CD14-positive monocyte (primary cell): ENCODE results near the gene SLFN12L. TPM values are rescaled to one million over a fixed set of nuclear protein-coding genes. Genes with fewer than 3 reads are reported as not detected.

Experiments used
- DNase-seq, 3 donors: peaks; one replicate each; pipeline ENCODE4 v3.0.0-alpha.2; 2011 to 2022
- H2AFZ ChIP-seq: 2 replicates; pipeline ENCODE4 v1.6.0; 2012; ENCODE audit warnings: mild to moderate bottlenecking, low read depth, low read length, inconsistent platforms; ENCODE audit not compliant: insufficient read depth, poor library complexity, severe bottlenecking
- H3K27ac ChIP-seq, 2 donors: 1 replicate in 1 of 2; 2 replicates in 1 of 2; pipeline ENCODE4 v1.5.1; 2012 to 2013; ENCODE audit warnings: low read length in 2 of 2, control low read depth in 1 of 2, inconsistent platforms in 1 of 2, low read depth in 1 of 2, mild to moderate bottlenecking in 1 of 2
- H3K27me3 ChIP-seq, 2 donors: one replicate each; pipeline versions ENCODE4 v1.6.0 to v1.6.1; 2011 to 2013; ENCODE audit warnings: low read length in 2 of 2; ENCODE audit not compliant: control insufficient read depth in 2 of 2, insufficient read depth in 2 of 2
- H3K36me3 ChIP-seq, 2 donors: replicated peaks in 1 of 2; 1 replicate in 1 of 2; 2 replicates in 1 of 2; pipeline versions ENCODE4 v1.5.1 to v1.6.1; 2012 to 2013; ENCODE audit warnings: low read length in 2 of 2, control low read depth in 1 of 2, inconsistent platforms in 1 of 2, mild to moderate bottlenecking in 1 of 2; ENCODE audit not compliant: insufficient read depth in 2 of 2, control insufficient read depth in 1 of 2
- H3K4me1 ChIP-seq, 2 donors: 1 replicate in 1 of 2; 2 replicates in 1 of 2; pipeline versions ENCODE4 v1.5.1 to v1.6.1; 2012 to 2013; ENCODE audit warnings: low read length in 2 of 2, control low read depth in 1 of 2, inconsistent platforms in 1 of 2, mild to moderate bottlenecking in 1 of 2, moderate library complexity in 1 of 2; ENCODE audit not compliant: insufficient read depth in 2 of 2, control insufficient read depth in 1 of 2
- H3K4me2 ChIP-seq: replicated peaks from 2 replicates; pipeline ENCODE3; 2012; ENCODE audit warnings: low read length, moderate library complexity, mild to moderate bottlenecking; ENCODE audit not compliant: poor library complexity, severe bottlenecking; ENCODE audit errors: extremely low read depth
- H3K4me3 ChIP-seq, 3 experiments: fragments of 200-600 bp in 1 of 3; sonication (generic) in 1 of 3; replicated peaks in 1 of 3; 1 replicate in 2 of 3; 2 replicates in 1 of 3; pipeline ENCODE4 v1.5.1; 2011 to 2013; ENCODE audit warnings: low read length in 3 of 3, mild to moderate bottlenecking in 3 of 3, control low read depth in 2 of 3, low read depth in 2 of 3, inconsistent platforms in 1 of 3, moderate library complexity in 1 of 3
- H3K79me2 ChIP-seq: 2 replicates; pipeline ENCODE4 v1.6.0; 2012; ENCODE audit warnings: mild to moderate bottlenecking, control low read depth, inconsistent platforms, low read length, moderate library complexity; ENCODE audit not compliant: insufficient read depth
- H3K9ac ChIP-seq: 2 replicates; pipeline ENCODE4 v1.6.0; 2017; ENCODE audit warnings: low read length, mild to moderate bottlenecking; ENCODE audit not compliant: insufficient read depth, poor library complexity, severe bottlenecking
- H3K9me3 ChIP-seq, 2 donors: replicated peaks in 1 of 2; 1 replicate in 1 of 2; 2 replicates in 1 of 2; pipeline versions ENCODE4 v1.5.1 to v1.6.1; 2012 to 2013; ENCODE audit warnings: low read length in 2 of 2, control low read depth in 1 of 2; ENCODE audit not compliant: control insufficient read depth in 1 of 2, insufficient read depth in 1 of 2
- H4K20me1 ChIP-seq: 2 replicates; pipeline ENCODE4 v1.6.0; 2012; ENCODE audit warnings: mild to moderate bottlenecking, low read length, control low read depth, moderate library complexity; ENCODE audit not compliant: insufficient read depth
- H3K27ac Mint-ChIP-seq, 7 donors: one replicate each; pipeline ENCODE4 v1.8.0; 2020; ENCODE audit warnings: mild to moderate bottlenecking in 7 of 7, mixed read lengths in 7 of 7, moderate library complexity in 6 of 7, inconsistent platforms in 2 of 7
- H3K27me3 Mint-ChIP-seq, 3 donors: one replicate each; pipeline ENCODE4 v1.8.0; 2021 to 2022; ENCODE audit warnings: low read depth in 3 of 3, mild to moderate bottlenecking in 3 of 3, mixed read lengths in 3 of 3, moderate library complexity in 3 of 3, inconsistent platforms in 1 of 3
- H3K36me3 Mint-ChIP-seq, 2 donors: one replicate each; pipeline ENCODE4 v1.8.0; 2020; ENCODE audit warnings: mixed read lengths in 2 of 2, inconsistent platforms in 1 of 2, mild to moderate bottlenecking in 1 of 2
- H3K4me1 Mint-ChIP-seq: one replicate; pipeline ENCODE4 v1.8.0; 2020; ENCODE audit warnings: mild to moderate bottlenecking, mixed read lengths
- H3K4me3 Mint-ChIP-seq, 2 donors: one replicate each; pipeline ENCODE4 v1.8.0; 2020; ENCODE audit warnings: mild to moderate bottlenecking in 2 of 2, mixed read lengths in 2 of 2, moderate library complexity in 1 of 2
- H3K9me3 Mint-ChIP-seq, 7 donors: one replicate each; pipeline ENCODE4 v1.8.0; 2020 to 2022; ENCODE audit warnings: mixed read lengths in 7 of 7, mild to moderate bottlenecking in 6 of 7, moderate library complexity in 6 of 7, inconsistent platforms in 2 of 7
- CTCF ChIP-seq: fragments of 200-600 bp; IDR thresholded peaks from one replicate; pipeline ENCODE4 v1.8.0; 2022; ENCODE audit warnings: antibody characterized with exemption, mild to moderate bottlenecking
- WGBS: methylation state at CpG from one replicate; pipeline ENCODE4 v1.1.5; 2013; ENCODE audit warnings: missing lambda C conversion rate; ENCODE audit not compliant: insufficient coverage; 5-methylcytosine and 5-hydroxymethylcytosine counted together
- intact Hi-C, 2 donors: fragments of 100-400 bp; cut with micrococcal nuclease; formaldehyde crosslinking; loops; one replicate each; pipeline versions ENCODE4 v1.15.0 to v1.15.1; 2023
- polyA plus RNA-seq, 3 donors: library from polyadenylated mRNA; depleted of rRNA in 1 of 3; unstranded in 2 of 3; stranded (reverse) in 1 of 3; fragments of 300-500 nt in 2 of 3; fragments of >200 nt in 1 of 3; fragmentation: Illumina TruSeq in 2 of 3; gene quantifications; 1 replicate in 2 of 3; 2 replicates in 1 of 3; pipeline ENCODE4 v1.2.3, GENCODE V29; 2012 to 2021
- small RNA-seq: library from RNA; depleted of rRNA; stranded (forward); fragments of <200 nt; gene quantifications from one replicate; pipeline ENCODE3, GENCODE V24; 2012; ENCODE audit warnings: low read depth; ENCODE audit not compliant: insufficient read length

SLFN12L gene
- polyA plus RNA-seq, 3 donors, result 0.14 to 0.25 (median 0.24) TPM

- H3K27ac ChIP-seq, result no peak overlapping the region
- WGBS, result 93% methylated on average over 2 of the region's 4 CpGs
These were observed 113.7 kb downstream of the SLFN12L start for GRCh38 chr17:35423761-35424160.

More at GRCh38 chr17:35423761-35424160, 113.7 kb downstream of the SLFN12L start:
- Histone ChIP-seq H3K9me3 (no peaks in the 10 kb centered on the region), H4K20me1 (peaks cover 68% of the 10 kb centered on the region), H3K36me3 (peaks cover 32 to 69% of the 10 kb centered on the region in 2 donors), H3K4me1 (peaks cover 0 to 2% of the 10 kb centered on the region in 2 donors), H3K4me2 (no peak overlapping the region), H3K27me3 (no peaks in the 10 kb centered on the region), H2AFZ (no peak overlapping the region), H3K9ac (no peak overlapping the region), H3K4me3 (no peak overlapping the region), H3K79me2 (peaks cover 35% of the 10 kb centered on the region)
- intact Hi-C loops, result no loop called here
- no peak for TF ChIP-seq CTCF
- DNase-seq, result no peak
- H3K4me1 Mint-ChIP-seq, result peaks cover 6% of the 10 kb centered on the region
- no peak overlapping the region for H3K27ac Mint-ChIP-seq
- no peak overlapping the region for H3K4me3 Mint-ChIP-seq
- peaks cover 0 to 3% (median 0%) of the 10 kb centered on the region in 3 donors for H3K27me3 Mint-ChIP-seq
- peaks cover 60 to 71% of the 10 kb centered on the region in 2 donors for H3K36me3 Mint-ChIP-seq
- H3K9me3 Mint-ChIP-seq, result no peaks in the 10 kb centered on the region

Small RNA genes within 50 kb of the gene (small RNA-seq; reads per million reads assigned to genes)
- gene AC015911.1 (not detected), gene SNORD7 (25.5 reads per million, percentile 89 among the genes with 10 or more reads in this experiment)

Other genes starting within 250 kb of the SLFN12L start
- 10 to 100 TPM; 34.3 to 46.8 (median 45.6) TPM for gene SLFN11, start 164.1 kb downstream of the SLFN12L start, polyA plus RNA-seq
- gene SLFN12, start 105.2 kb downstream of the SLFN12L start, polyA plus RNA-seq, result 10 to 100 TPM in 2 of 3 donors, 1 to 10 TPM in 1; 8.4 to 19.6 (median 14.5) TPM
- gene SLFN13, start 88.9 kb downstream of the SLFN12L start, polyA plus RNA-seq, result 1 to 10 TPM; 1.8 to 3.0 (median 2.7) TPM
- gene SLFN14, start 23.1 kb upstream of the SLFN12L start, polyA plus RNA-seq, result under 1 TPM in 2 of 3 donors, not detected in 1; 0.11 to 0.12 TPM
- under 1 TPM; 0.08 to 0.72 (median 0.31) TPM for gene PEX12, start 40.9 kb upstream of the SLFN12L start, polyA plus RNA-seq
- gene AP2B1, start 49.6 kb upstream of the SLFN12L start, polyA plus RNA-seq, result 10 to 100 TPM; 28.7 to 44.2 (median 29.4) TPM
- not detected for gene RASL10B, start 194.0 kb upstream of the SLFN12L start, polyA plus RNA-seq
- gene GAS2L2, start 215.6 kb upstream of the SLFN12L start, polyA plus RNA-seq, result not detected
- under 1 TPM in 1 of 3 donors, not detected in 2; 0.23 TPM for gene C17orf50, start 223.2 kb upstream of the SLFN12L start, polyA plus RNA-seq